Measurements from ENCODE around the gene CXXC5. TPM values are rescaled to one million over a fixed set of nuclear protein-coding genes. Genes with fewer than 3 reads are reported as not detected.
"Not testable (repeated sequence)": the region's sequence is repeated elsewhere in the genome, so short reads cannot be mapped to it uniquely, and the experiment has no call there.

The CXXC5 gene
- total RNA-seq, 1 donor from 2014 or later = 75.7 TPM

DNA sequence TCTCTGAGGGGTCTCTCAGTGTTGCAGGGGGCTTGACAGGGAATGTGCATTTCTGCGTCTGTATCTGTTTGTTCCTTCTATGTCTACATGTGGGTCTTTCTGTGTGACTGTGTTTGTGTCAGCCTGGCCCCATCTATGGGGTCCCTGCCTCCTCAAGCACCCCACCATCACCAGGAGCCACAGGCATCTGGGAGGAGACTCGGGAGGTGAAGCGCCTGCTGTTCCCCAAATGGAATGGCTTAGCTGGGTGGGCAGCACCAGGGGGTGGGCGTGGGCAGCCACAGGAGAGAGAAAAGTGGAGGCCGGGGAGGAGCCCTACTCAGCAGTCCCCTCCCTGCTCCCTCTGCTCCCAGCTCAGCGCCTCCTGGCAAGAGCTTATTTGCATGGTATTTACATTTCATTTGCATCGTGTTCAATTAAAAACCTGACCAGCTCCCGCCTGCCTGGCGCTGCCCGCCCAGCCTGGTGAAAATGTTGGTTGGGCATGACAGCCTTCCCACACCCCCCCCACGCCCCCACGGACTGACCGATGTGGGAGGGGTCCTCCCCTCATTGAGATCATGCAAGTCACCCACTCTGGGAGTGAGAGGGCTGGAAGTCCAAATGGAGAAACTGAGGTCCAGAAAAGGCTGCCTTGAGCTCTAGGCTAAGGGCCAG, 50.5 kb downstream of the CXXC5 start:
- DNase-seq (peak; percentile 91), ATAC-seq (peak; percentile 53)
- intact Hi-C loops (cut with micrococcal nuclease) = no loop called here

DNA sequence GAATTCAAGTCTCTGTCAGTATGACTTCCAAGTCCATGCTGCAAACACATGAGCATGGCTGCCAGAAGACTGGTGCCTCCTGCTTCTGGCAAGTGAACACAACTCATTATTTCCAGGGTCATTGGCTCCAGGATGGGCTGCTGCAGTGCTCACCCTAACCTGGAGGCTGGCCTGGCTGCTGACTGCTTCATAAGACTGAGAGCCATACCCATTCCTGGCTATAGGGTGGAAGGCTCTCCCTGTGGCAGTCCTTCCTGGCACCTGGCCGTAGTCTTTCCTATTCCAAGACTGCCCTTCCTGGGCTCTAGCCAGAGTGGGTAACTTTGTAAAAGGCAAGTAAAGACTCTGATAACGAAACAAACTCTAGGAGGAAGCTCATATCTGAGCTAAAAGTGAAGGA, 51.2 kb downstream of the CXXC5 start:
- ATAC-seq (no peak), DNase-seq (no peak)
- intact Hi-C loops (cut with micrococcal nuclease) = no loop called here

DNA sequence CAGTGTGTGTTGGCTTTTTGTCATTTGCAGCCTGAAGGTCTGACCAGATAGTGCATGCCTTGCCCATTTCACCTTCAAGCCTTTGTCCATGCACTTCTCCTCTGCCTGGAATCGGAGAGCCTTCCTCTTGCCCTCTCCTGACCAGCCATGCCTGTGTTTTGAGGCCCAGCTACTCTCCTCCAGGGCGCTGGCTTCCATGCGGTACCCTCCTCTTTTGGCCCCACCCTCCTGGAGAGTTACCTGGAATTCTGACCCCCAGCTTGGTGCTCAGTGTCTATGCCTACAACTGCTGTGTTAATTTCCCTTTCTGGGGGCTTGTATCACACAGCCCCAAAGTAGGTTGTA, 52.5 kb downstream of the CXXC5 start:
- DNase-seq (no peak), ATAC-seq (no peak)
- intact Hi-C loops (cut with micrococcal nuclease) = no loop called here

DNA sequence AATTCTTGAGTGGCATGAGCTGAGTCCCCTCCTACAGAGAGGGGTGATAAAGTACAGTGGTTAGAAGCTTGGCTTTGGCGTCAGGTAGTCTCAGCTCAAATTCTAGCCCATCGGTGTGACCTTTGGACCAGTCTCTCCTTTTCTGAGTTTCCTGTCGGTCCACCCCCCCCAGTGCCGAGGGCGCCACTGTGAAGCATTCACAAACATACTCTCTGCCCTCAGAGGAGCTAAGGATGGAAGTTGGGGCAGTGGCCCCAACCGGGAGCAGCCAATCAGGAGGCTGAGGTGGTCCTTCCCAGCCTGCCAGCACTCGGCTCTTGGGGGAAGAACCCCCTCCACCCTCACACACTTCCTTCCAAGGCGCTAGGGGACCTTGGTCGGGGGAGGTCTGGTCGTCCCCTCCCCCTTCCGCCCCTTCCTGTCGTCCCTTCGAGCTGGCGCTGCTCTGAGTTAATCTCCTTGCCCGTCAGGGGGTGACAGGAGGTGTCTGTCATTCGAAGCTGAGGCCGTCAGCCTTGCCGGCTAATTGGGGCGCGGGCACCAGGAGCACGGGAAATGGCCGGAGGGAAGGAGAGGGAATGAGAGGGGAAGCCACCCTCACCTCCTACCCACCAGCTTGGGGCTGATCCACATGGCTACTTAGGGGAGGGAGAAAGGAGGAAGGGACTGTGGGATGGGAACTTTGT, 53.0 kb downstream of the CXXC5 start:
- intact Hi-C loops (cut with micrococcal nuclease) = no loop called here
- ATAC-seq (no peak), DNase-seq (no peak)

DNA sequence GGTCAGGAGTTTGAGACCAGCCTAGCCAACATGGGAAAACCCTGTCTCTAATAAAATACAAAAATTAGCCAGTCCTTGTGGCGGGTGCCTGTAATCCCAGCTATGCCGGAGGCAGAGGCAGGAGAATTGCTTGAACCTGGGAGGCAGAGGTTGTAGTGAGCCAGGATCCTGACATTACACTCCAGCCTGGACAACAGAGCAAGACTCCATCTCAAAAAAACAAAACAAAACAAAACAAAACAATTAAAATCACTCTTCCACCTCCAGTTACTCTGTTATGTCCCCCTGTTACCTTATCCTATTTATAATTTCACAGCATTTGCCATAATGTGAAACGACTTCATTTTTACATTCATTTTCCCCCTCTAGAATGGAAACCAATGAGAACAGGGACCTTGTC, 54.4 kb downstream of the CXXC5 start:
- ATAC-seq (no peak), DNase-seq (no peak)
- intact Hi-C loops (cut with micrococcal nuclease) = no loop called here

DNA sequence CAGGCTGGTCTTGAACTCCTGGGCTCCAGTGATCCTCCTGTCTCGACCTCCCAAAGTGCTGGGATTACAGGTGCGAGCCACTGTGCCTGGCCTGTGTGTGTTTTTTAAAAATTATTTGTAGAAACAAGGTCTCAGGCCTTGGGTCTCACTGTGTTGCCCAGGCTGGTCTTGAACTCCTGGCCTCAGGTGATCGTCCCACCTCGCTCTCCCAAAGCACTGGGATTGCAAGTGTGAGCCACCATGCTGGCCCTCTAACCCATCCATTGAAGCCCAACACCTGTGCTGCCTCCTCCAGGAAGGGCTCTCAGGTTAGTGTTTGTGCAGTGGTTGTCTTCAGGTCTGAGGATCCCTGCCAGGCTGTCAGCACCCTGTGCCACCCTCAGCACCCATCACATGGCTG, 56.6 kb downstream of the CXXC5 start:
- ATAC-seq (no peak), DNase-seq (no peak)
- intact Hi-C loops (cut with micrococcal nuclease) = no loop called here

DNA sequence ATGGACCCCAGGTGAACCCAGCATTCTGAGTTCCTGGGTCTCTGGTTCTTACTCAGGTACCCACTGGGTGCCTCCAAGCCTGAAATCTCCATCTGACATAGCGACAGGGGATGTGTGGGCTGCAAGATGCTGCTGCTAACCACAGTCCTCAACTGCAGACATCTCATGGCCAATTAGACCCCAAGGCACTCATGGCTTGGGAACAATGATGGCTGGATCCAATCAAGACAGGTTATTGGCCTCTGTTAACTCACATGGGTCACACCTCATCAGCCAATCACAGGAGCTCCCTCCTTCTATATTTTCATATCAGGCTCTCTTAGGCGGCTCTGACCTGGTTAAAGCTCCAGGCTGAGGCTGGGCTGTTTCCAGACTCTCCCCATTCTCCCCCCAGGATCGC, 57.0 kb downstream of the CXXC5 start:
- intact Hi-C loops (cut with micrococcal nuclease) = no loop called here
- DNase-seq (no peak), ATAC-seq (no peak)

DNA sequence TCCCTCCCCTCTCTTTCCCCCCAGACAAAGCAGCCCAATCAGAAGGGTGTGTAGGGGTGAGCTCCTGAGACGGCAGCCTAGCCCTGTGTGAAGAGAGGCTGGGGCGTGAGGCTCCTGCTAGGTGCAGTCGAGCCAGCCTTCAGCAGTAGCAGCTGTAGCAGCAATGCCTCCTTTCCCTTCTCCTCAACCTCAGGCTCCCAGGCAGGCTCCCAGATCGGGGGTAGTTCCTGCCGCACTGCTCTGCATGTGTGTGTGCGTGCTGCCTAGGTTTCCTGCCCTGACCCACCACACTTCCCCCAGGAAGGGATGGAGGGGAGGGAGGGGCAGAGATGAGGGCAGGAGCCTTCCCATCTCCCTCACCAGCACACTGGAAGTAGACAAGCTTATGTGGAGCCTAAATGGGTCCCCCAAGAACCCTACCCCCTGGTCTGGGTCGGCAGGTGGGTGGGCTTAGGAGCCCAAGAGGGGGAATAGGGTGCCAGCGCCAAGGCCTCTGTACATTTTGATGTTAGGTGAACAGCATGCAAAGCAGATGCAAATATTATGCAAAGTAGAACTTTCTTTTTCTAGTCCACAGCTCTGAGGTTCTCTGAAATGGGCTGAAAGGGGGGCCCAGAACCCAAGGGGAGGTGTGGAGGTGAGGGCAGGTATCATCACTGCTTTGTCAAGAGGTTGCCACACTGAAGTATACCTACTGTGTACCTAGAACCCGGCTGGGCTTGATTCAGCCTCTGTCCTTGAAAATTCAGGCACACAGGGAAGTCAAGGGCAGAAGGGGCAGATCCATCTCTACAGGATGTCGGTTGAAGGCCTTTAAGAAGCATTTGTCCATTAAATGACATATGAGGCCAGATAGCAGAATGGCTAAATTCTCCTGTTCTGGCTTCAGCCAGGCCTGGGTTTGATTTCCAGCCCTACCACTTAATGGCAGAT, 57.8 kb downstream of the CXXC5 start:
- ATAC-seq (no peak), DNase-seq (no peak)
- intact Hi-C loops (cut with micrococcal nuclease) = no loop called here

DNA sequence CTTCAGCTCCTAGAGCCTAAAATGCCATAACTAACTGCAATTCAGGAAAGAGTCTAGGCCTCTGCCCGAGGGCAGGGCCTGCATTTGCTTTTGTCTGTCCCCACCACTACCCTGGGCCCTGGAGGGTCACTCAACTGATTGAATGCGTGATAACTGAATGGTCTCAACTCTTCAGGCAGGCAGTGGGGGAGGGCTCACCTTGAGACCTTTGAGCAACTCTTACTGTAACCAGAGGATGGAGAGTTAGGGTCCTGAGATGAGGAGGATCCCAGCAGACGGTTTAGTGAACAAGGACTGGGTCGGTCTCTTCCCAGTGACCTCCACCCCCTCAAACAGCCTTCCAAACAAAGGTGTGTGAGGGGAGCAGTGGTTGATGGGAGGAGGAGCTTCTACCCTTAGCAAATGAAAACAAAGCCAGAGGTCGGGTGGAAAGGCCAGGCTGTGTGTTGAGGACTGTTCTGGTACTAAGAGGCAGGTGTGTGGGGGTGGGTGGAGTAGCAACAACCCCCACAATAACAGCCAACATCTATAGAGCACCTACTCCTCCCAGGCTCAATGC, 59.4 kb downstream of the CXXC5 start:
- ATAC-seq (no peak), DNase-seq (no peak)
- intact Hi-C loops (cut with micrococcal nuclease) = no loop called here

DNA sequence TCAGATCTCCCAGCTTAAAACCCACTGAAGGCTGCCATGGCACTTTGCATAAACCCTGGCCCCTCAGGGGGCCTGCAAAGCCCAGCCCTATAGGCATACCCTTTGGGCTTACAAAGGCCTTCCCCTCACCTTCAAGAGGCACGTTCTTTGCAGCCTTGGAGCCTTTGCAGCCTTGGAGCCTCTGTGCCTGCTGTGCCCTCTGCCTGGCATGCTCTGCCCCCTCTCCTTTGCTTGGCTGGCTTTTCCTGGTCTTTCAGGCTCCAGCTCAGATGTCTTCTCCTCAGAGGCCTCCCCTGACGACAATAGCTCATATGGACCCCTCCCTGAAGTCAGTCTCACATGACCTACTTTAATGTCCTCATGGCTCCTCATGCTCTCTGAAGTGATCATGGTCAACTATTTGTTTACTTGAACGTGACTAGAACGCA, 60.3 kb downstream of the CXXC5 start:
- DNase-seq (no peak), ATAC-seq (no peak)
- intact Hi-C loops (cut with micrococcal nuclease) = no loop called here

DNA sequence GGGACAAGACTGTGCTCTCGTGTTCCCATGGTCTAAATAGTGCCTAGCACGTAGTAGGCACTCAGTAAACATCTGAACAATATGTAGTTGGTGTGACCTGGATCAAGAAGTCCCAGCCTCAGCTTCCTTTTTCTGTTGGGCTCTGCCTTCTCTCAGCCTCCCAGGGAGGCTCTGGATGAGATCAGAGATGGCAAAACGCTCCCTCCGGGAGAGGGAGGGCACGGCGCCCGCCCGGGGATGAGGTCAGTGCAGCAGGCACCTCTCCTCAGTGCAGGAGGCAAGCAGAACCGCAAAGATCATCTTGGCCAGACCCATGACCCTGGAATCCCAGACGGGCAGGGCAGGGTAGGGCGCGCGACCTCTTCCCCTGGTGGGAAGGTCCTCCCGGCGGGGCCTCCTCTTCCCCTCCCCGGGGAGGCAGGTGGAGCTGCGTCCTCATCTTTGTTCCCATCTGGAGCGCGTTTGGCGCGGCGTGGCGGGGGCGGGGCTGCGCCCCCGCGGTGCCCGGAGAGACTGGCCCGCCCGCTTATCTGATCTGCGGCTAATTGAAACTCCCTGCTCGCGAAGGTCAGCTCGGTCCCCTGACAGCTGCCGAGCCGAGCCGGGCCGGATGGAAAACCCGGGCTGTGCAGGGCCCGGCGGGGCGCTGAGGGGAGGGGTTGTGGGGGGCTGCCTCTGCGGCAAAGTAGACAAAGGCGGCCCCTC, 60.9 kb downstream of the CXXC5 start:
- peak; percentile 68 for ATAC-seq
- peak; percentile 72 for DNase-seq
- intact Hi-C loops (cut with micrococcal nuclease) = no loop called here

DNA sequence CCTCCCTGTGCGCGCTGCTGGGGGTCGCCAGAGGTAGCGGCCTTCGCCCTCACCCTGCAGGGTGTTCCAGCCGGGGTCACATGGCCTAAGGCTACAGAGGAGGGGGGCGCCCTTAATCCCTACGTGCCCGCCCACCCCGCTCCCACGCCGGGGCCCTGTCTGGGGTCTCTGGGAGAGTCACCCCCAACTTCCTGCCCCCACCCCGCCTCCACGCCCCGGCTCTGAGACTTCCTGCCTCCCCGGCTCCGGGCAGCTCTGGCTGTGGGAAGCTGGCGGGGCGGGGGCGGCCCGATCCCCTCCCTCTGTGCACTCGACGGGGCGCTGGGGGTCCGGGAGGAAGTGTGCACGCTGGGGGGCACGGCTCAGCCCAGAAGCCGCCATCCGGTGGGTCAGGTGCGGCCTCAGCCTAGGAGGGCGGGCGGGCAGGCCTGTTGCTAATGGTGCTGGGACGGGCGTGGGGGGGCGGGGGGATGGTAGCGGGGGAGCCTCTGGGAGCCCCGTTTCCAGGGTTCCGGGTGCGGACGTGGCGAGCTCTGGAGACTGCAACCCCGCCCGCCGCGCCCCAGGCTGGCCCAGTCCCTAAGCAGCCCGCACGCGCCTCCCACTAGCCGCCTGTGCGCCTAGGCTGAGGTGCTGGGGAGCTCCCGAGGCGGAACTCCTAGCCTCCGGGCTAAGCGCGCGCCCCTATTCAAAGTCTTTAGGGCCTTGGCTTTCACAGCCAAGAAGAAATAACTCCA, 61.6 kb downstream of the CXXC5 start:
- peak; percentile 61 for DNase-seq
- intact Hi-C loops (cut with micrococcal nuclease) = no loop called here
- ATAC-seq = peak; percentile 42

DNA sequence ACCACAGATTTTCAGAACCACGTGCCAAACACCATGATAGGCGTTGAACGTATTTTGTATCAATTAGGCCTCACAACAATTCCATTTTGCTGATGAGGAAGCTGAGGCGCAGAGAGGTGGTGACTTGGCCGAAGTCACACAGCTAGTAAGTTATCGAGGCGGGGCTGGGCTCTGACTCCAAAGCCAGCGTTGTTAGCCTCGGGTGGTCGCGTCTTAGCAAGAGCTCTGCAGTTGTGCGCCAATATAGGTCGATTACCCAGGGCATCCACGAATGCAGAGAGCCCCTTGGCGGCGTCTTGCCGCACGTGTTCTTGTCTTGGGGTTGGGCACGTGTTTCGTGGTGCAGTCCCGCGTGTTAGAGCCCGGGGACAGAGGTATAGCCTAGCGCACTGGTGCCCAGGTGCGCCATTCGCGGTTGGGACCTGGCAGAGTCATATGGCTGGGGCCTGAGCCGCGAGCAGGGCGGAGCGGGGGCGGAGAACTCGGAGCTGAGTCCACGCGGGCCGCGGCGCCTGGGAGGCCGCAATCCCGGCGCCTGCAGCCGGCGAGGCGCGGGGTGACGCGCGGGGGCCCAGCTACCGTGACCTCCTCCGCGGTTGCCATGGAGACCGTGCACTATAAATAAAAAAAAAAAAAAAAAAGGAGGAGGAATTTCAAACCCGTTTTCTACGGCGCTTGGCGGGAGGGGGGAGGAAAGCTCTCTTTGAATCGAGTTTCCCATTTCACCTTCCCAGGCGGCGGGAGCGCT, 62.3 kb downstream of the CXXC5 start:
- DNase-seq = peak; percentile 66
- intact Hi-C loops (cut with micrococcal nuclease) = no loop called here
- ATAC-seq = peak; percentile 56

DNA sequence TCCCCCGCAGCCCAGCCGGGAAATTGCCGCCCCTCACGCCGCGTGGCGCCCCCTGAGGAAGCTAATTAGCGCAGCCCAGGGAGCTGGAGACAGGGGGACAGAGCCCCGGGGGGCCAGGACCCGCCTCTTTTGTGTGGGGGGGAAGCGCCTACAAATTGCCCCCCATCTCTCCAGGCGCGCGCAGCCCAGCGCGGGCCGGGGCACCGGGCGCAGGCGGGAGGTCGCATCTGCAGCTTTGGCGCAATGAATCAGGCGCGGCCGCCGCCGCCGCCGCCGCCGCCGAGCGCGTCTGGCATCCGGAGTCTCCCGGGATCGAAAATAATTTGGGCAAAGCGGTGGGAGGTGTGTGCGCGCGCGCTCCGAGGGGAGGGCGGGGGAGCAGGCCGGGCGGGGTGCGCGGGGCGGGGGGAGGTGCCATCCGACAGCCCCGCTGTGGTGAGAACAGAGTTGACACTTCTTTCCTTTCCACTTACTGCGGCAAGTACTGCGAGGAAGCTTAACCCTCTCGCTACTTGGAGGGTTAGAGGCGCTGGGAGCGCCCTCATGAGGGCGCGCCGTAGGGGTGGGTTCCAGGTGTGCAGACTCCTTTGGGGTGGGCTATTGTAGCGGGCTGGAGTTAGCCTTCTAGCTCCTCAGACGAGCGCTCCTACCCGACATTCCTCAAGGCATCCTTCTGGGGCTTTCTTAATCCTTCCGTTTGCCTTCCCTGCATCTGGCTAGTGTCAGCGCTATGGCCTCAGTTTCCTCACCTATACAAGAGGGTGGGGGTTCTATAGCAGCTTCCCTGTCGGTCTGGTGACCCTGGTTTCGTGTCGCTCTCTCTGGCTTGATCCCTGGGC, 63.1 kb downstream of the CXXC5 start:
- peak; percentile 62 for DNase-seq
- ATAC-seq = peak; percentile 39
- intact Hi-C loops (cut with micrococcal nuclease) = no loop called here

DNA sequence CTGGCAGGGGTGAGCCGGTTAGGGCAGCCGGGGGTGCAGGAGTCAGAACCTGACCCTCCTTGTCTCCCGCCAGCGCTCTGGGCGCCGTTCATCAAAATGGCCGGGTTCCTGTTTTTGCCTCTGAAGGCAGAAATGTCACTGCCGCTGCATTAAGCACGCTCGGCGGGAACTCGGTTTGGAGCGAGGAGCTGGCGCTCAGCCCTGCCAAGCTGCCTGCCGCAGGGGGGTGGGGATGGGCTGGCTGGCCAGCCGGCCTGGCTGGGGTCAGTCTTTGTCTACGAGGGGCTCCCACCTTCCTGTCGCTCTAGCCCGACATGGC, 63.7 kb downstream of the CXXC5 start:
- intact Hi-C loops (cut with micrococcal nuclease) = no loop called here
- no peak for ATAC-seq
- DNase-seq = peak; percentile 46

DNA sequence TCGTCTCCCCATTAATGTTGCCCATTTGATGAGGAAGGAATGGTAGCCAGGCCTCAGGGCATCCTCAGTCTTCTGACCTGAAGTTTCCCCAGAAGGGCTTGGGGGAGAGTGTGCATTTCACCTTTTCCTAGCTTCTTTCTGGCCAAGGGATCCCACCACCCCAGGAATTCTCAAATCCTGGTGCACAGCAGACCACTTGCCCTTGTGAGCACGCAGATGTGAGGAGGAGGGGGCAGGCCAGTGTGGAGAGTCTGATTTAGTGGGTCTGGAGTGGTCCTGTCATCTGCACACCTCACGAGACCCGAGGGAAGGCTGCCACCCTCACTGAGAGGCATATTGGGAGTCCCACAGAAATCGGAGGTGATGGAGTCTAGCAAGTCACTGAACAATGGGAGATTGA, 64.3 kb downstream of the CXXC5 start:
- intact Hi-C loops (cut with micrococcal nuclease) = no loop called here
- ATAC-seq (no peak), DNase-seq (no peak)

DNA sequence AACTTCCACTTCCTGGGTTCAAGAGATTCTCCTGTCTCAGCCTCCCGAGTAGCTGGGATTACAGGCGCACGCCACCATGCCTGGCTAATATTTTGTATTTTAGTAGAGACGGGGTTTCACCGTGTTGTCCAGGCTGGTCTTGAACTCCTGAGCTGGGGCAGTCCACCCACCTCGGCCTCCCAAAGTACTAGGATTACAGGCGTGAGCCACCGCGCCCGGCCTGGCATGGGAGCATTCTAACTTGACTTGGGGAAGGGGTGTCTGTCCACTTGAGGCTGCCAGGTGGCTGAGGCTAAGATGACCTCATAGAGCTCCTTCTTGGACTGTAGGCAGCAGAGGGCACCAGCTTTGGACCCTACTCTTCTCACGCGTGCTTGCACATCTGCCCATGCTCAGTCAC, 65.7 kb downstream of the CXXC5 start:
- intact Hi-C loops (cut with micrococcal nuclease); ATAC-seq; DNase-seq: not testable (repeated sequence)
